K562 (cell line): ENCODE measurements around the gene IGSF3.

Experiments used
- BRF1 ChIP-seq: IDR thresholded peaks from 3 replicates; pipeline ENCODE4 v1.6.1; 2011; ENCODE audit warnings: borderline replicate concordance, mild to moderate bottlenecking; ENCODE audit not compliant: insufficient read length; ENCODE audit errors: extremely low read depth
- ETV6 ChIP-seq, 3 experiments: fragments of 150-350 bp in 1 of 3; sonication (generic) in 1 of 3; formaldehyde crosslinking in 1 of 3; IDR thresholded peaks; 2 replicates each; pipeline versions ENCODE4 v1.6.1 to v1.8.0; 2014 to 2022; ENCODE audit warnings: borderline replicate concordance in 2 of 3, low read depth in 2 of 3, antibody characterized with exemption in 1 of 3, low read length in 1 of 3, mild to moderate bottlenecking in 1 of 3, missing genetic modification reagents in 1 of 3

GRCh38 chr1:116690396-116690848 lies 22.9 kb upstream of the IGSF3 start:
- TF ChIP-seq ETV6 (IDR thresholded peaks at IDR 0.05; ENCODE audit: borderline replicate concordance in 1 of 2, low read depth in 2 of 2, low read length in 1 of 2) (no peak), ETV6 (CRISPR knock-in tag; IDR thresholded peaks at IDR 0.05; ENCODE audit: borderline replicate concordance) (no peak), BRF1 (no peak)
